Cardiac atrium fibroblast (primary cell): ENCODE data around the gene RERE. TPM values are rescaled to one million over a fixed set of nuclear protein-coding genes. Genes with fewer than 3 reads are reported as not detected.

Experiments
- total RNA-seq: library from RNA; depleted of rRNA; stranded (reverse); fragments of >200 nt; gene quantifications from 2 replicates; pipeline ENCODE4 v1.2.3, GENCODE V29; 2015

RERE gene
- 17.5 and 28.7 TPM in 2 replicates for total RNA-seq

GRCh38 chr1:8817412-8818324 is at the start of gene RERE:
RERE (minus strand) TSS chr1:8817640.

GRCh38 chr1:8317647-8318381 is 499.6 kb downstream of the RERE start, which contains the start of gene SLC45A1:
SLC45A1 (plus strand) TSS chr1:8318114; CDS start chr1:8324330, 6,216 bp downstream.

Other genes starting within 250 kb of the RERE start
- gene ENO1, start 61.0 kb upstream of the RERE start, total RNA-seq = 3,017 and 3,332 TPM in 2 replicates
- not detected in 2 replicates for gene CA6, start 128.2 kb upstream of the RERE start, total RNA-seq
- not detected in 2 replicates for gene SLC2A7, start 208.8 kb upstream of the RERE start, total RNA-seq